Measurements from ENCODE around the gene DENND1B. TPM values are rescaled to one million over a fixed set of nuclear protein-coding genes. Genes with fewer than 3 reads are reported as not detected.

Gene DENND1B
- total and polyA plus RNA-seq, 2 of the 8 experiments (the other 6 are each of a cell fraction or from before 2014, with no cell fraction given): 0.74 to 3.3 TPM

- DNase-seq (ENCODE audit: low read depth in 1 of 2, low spot score in 2 of 2) (no peak), FAIRE-seq (no peak)
- Histone ChIP-seq H2BK5ac (ENCODE audit: low read depth, low read length) (no peak overlapping the region), H3K27me3 (replicated peaks in 1 of 4; ENCODE audit: control insufficient read depth in 3 of 4, extremely low read depth in 1 of 4, insufficient read depth in 3 of 4, low read length in 3 of 4) (no peaks in the 10 kb centered on the region), H2AFZ (ENCODE audit: low read length) (no peak overlapping the region), H4K91ac (replicated peaks; ENCODE audit: insufficient read length, low read length) (no peak overlapping the region), H3K9ac (replicated peaks in 1 of 4; ENCODE audit: extremely low read depth in 1 of 4, low read depth in 3 of 4, low read length in 3 of 4) (no peak overlapping the region), H3K23ac (ENCODE audit: insufficient read length) (no peak overlapping the region), H2BK12ac (ENCODE audit: low read depth, low read length) (no peak overlapping the region), H3K4ac (replicated peaks; ENCODE audit: insufficient read length, low read depth, low read length) (no peak overlapping the region), H2BK120ac (replicated peaks; ENCODE audit: low read depth, low read length) (no peak overlapping the region), H4K5ac (ENCODE audit: insufficient read length, low read depth, low read length) (no peak overlapping the region), H3K79me1 (ENCODE audit: low read depth, low read length) (no peaks in the 10 kb centered on the region), H3K4me2 (ENCODE audit: insufficient read depth in 1 of 2, low read depth in 2 of 2, low read length in 2 of 2) (no peak overlapping the region), H3K14ac (ENCODE audit: insufficient read length) (no peak overlapping the region), H4K8ac (ENCODE audit: extremely low read depth, insufficient read depth, low read length) (no peak overlapping the region), H3K23me2 (ENCODE audit: low read depth, low read length) (no peaks in the 10 kb centered on the region), H2BK20ac (ENCODE audit: low read length) (no peak overlapping the region), H3K56ac (replicated peaks; ENCODE audit: insufficient read length, low read depth, low read length) (no peak overlapping the region), H2AK5ac (ENCODE audit: low read depth, low read length) (no peak overlapping the region), H3K79me2 (ENCODE audit: control insufficient read depth in 1 of 2, insufficient read depth in 2 of 2, low read length in 2 of 2) (no peaks in the 10 kb centered on the region), H3K18ac (ENCODE audit: extremely low read depth, low read length) (no peak overlapping the region), H4K20me1 (replicated peaks in 1 of 2; ENCODE audit: control insufficient read depth in 1 of 2, insufficient read depth in 2 of 2, low read length in 2 of 2) (no peaks in the 10 kb centered on the region), H3K27ac (ENCODE audit: low read depth, low read length) (no peak overlapping the region), H3K4me1 (replicated peaks in 1 of 4; ENCODE audit: control insufficient read depth in 3 of 4, insufficient read depth in 4 of 4, low read length in 3 of 4) (no peaks in the 10 kb centered on the region), H3K9me3 (ENCODE audit: insufficient read depth in 2 of 2, low read depth in 1 of 2, low read length in 1 of 2) (no peaks in the 10 kb centered on the region), H3K36me3 (ENCODE audit: control insufficient read depth in 2 of 4, insufficient read depth in 4 of 4, low read length in 3 of 4) (no peaks in the 10 kb centered on the region), H3K4me3 (ENCODE audit: extremely low read depth in 1 of 4, insufficient read depth in 2 of 4, low read depth in 3 of 4, low read length in 4 of 4) (no peak overlapping the region), H2BK15ac (ENCODE audit: low read length) (no peak overlapping the region)
- POLR2A ChIA-PET (ENCODE audit: partially characterized antibody): no interaction called here
- CTCF ChIA-PET (ENCODE audit: partially characterized antibody): interaction anchor here (0.7 to 2.0 kb wide), 4 partner anchors 12 to 388 kb away, joined by 3 to 5 read pairs (median 4); no protein-coding TSS in a partner anchor
- 89% methylated on average over 4 of the region's 4 CpGs; no CpG with 5 or more reads in 1 of the 2 experiments for WGBS, 2 experiments (ENCODE audit: extremely low coverage in 1 of 2, insufficient coverage in 1 of 2, insufficient read length in 1 of 2, insufficient replicate concordance in 2 of 2, low coverage in 1 of 2, low lambda C conversion rate in 2 of 2, missing lambda C conversion rate in 1 of 2)
- TF ChIP-seq TEAD4 (IDR thresholded peaks at IDR 0.05; ENCODE audit: low read depth, low read length) (no peak), RAD21 (IDR thresholded peaks at IDR 0.05 in 1 of 2, conservative IDR thresholded peaks at IDR 0.05 in 1 of 2; ENCODE audit: low read depth in 2 of 2, low read length in 2 of 2) (no peak), CEBPB (IDR thresholded peaks at IDR 0.05; ENCODE audit: low read depth, low read length) (no peak), RXRA (IDR thresholded peaks at IDR 0.05; ENCODE audit: insufficient read depth, low read depth, low read length) (no peak), TAF7 (optimal IDR thresholded peaks at IDR 0.05; ENCODE audit: borderline replicate concordance, low read depth, low read length) (no peak), TCF12 (IDR thresholded peaks at IDR 0.05; ENCODE audit: low read depth, low read length) (no peak), HDAC2 (IDR thresholded peaks at IDR 0.05; ENCODE audit: borderline replicate concordance in 1 of 2, low read depth in 2 of 2, low read length in 2 of 2) (no peak), ZNF274 (IDR thresholded peaks at IDR 0.05; ENCODE audit: borderline replicate concordance, extremely low read depth, low read length) (no peak), CREB1 (IDR thresholded peaks at IDR 0.05) (no peak), PHF8 (conservative IDR thresholded peaks at IDR 0.05; ENCODE audit: low read depth, low read length) (no peak), CBX8 (IDR thresholded peaks at IDR 0.05; ENCODE audit: borderline replicate concordance, low read depth, low read length) (no peak)
- TF ChIP-seq, protein P1, sequence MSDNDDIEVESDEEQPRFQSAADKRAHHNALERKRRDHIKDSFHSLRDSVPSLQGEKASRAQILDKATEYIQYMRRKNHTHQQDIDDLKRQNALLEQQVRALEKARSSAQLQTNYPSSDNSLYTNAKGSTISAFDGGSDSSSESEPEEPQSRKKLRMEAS (IDR thresholded peaks at IDR 0.05): no peak
- TF ChIP-seq, protein P2, sequence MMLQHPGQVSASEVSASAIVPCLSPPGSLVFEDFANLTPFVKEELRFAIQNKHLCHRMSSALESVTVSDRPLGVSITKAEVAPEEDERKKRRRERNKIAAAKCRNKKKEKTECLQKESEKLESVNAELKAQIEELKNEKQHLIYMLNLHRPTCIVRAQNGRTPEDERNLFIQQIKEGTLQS (IDR thresholded peaks at IDR 0.05; ENCODE audit: insufficient read depth, low read depth, low read length): no peak
Observed at GRCh38 chr1:197481101-197481500, 294.2 kb downstream of the DENND1B start.

Data from H1 (cell line).